GM12878 (cell line): ENCODE results near the gene KRT81. TPM values are rescaled to one million over a fixed set of nuclear protein-coding genes. Genes with fewer than 3 reads are reported as not detected.

Experiments used
- ASH2L ChIP-seq: fragments of 300-600, 200-600 bp; sonication (generic); IDR thresholded peaks from 2 replicates; pipeline ENCODE4 v1.6.1; 2017; ENCODE audit warnings: low read depth, mild to moderate bottlenecking, borderline replicate concordance
- ATF7 ChIP-seq: fragments of 450-650 bp; IDR thresholded peaks from 2 replicates; pipeline ENCODE4 v1.6.1; 2016; ENCODE audit warnings: low read depth, mild to moderate bottlenecking
- CREM ChIP-seq: IDR thresholded peaks from 2 replicates; pipeline ENCODE4 v1.6.1; 2014; ENCODE audit warnings: antibody characterized with exemption, low read depth
- GABPA ChIP-seq: IDR thresholded peaks from 2 replicates; pipeline ENCODE4 v1.6.1; 2014; ENCODE audit warnings: antibody characterized with exemption, low read depth, mild to moderate bottlenecking, inconsistent platforms
- IRF4 ChIP-seq: IDR thresholded peaks from 2 replicates; pipeline ENCODE4 v1.6.1; 2011; ENCODE audit warnings: low read depth, low read length
- MTA3 ChIP-seq: IDR thresholded peaks from 2 replicates; pipeline ENCODE4 v1.6.1; 2012; ENCODE audit warnings: low read length, inconsistent platforms, borderline replicate concordance
- NFYA ChIP-seq: IDR thresholded peaks from 2 replicates; pipeline ENCODE4 v1.6.1; 2011; ENCODE audit warnings: low read depth, mild to moderate bottlenecking, low read length, improper control_type of control experiment, borderline replicate concordance
- NR2F1 ChIP-seq: fragments of 450-650 bp; conservative IDR thresholded peaks from 2 replicates; pipeline ENCODE4 v1.6.1; 2017; ENCODE audit warnings: mild to moderate bottlenecking
- POU2F2 ChIP-seq: IDR thresholded peaks from 3 replicates; pipeline ENCODE4 v1.6.1; 2011; ENCODE audit warnings: low read depth, mild to moderate bottlenecking, low read length, borderline replicate concordance
- SIN3A ChIP-seq: IDR thresholded peaks from 2 replicates; pipeline ENCODE4 v1.6.1; 2012; ENCODE audit warnings: low read depth, low read length, improper control_type of control experiment
- SMC3 ChIP-seq: IDR thresholded peaks from 2 replicates; pipeline ENCODE4 v1.6.1; 2011; ENCODE audit warnings: low read length, improper control_type of control experiment, borderline replicate concordance
- SRF ChIP-seq, 2 experiments: IDR thresholded peaks; 2 replicates each; pipeline ENCODE4 v1.6.1; 2011; ENCODE audit warnings: low read depth in 2 of 2, low read length in 2 of 2, mild to moderate bottlenecking in 1 of 2, moderate library complexity in 1 of 2
- STAT1 ChIP-seq: fragments of 450-650 bp; conservative IDR thresholded peaks from 2 replicates; pipeline ENCODE4 v1.6.1; 2014; ENCODE audit warnings: antibody characterized with exemption, mild to moderate bottlenecking
- polyA plus RNA-seq, 11 experiments: library from polyadenylated mRNA; depleted of rRNA in 4 of 11; unstranded in 6 of 11; stranded (reverse) in 5 of 11; fragments of >200 nt; fragmentation: Nextera tagmentation in 4 of 11; fragmentation: Illumina TruSeq in 1 of 11; extraction: Ambion mirVana in 4 of 11; extraction: Trizol in 1 of 11; gene quantifications; 1 replicate in 1 of 11; 2 replicates in 10 of 11; pipeline versions ENCODE4 v1.2.1 to v1.2.3, GENCODE V29; 2011 to 2016; ENCODE audit warnings: inconsistent platforms in 2 of 11, missing spikeins in 2 of 11, low read depth in 1 of 11
- total RNA-seq, 4 experiments: library from RNA; depleted of rRNA in 3 of 4; stranded (reverse); fragments of >200 nt in 3 of 4; fragmentation: Illumina TruSeq in 1 of 4; extraction: Trizol in 1 of 4; gene quantifications; 2 replicates each; pipeline versions ENCODE4 v1.2.1 to v1.2.3, GENCODE V29; 2013 to 2021
- TF ChIP-seq, protein P1 (sequence below): fragments of 450-650 bp; IDR thresholded peaks from 2 replicates; pipeline ENCODE4 v1.6.1; 2017; ENCODE audit warnings: mild to moderate bottlenecking, moderate library complexity
- TF ChIP-seq, protein P2 (sequence below): IDR thresholded peaks from 2 replicates; pipeline ENCODE4 v1.6.1; 2011; ENCODE audit warnings: mild to moderate bottlenecking, low read depth, low read length, moderate library complexity; ENCODE audit not compliant: insufficient replicate concordance

The KRT81 gene
- total and polyA plus RNA-seq, 10 of the 15 experiments (the other 5 are each of a cell fraction or from before 2014, with no cell fraction given), result 0.05 to 0.15 TPM; not detected in 8

DNA sequence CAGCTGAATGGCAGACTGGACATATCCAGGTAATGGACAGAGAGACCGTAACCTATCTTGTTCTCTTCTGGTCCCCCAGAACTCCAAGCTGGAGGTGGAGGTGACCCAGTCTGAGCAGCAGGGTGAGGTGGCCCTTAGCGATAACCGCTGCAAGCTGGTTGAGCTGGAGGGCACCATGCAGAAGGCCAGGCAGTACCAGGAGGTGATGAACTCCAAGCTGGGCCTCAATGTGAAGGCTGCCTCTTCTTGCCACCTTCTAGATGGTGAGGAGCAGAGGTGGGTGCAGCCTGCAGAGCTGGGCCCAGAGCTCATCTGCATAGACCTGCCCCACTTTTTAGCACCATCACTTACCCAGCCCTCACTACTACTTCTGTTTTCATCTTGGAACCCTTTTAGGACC is 24.1 kb downstream of the KRT81 start (continued):
- TF ChIP-seq, protein P1, sequence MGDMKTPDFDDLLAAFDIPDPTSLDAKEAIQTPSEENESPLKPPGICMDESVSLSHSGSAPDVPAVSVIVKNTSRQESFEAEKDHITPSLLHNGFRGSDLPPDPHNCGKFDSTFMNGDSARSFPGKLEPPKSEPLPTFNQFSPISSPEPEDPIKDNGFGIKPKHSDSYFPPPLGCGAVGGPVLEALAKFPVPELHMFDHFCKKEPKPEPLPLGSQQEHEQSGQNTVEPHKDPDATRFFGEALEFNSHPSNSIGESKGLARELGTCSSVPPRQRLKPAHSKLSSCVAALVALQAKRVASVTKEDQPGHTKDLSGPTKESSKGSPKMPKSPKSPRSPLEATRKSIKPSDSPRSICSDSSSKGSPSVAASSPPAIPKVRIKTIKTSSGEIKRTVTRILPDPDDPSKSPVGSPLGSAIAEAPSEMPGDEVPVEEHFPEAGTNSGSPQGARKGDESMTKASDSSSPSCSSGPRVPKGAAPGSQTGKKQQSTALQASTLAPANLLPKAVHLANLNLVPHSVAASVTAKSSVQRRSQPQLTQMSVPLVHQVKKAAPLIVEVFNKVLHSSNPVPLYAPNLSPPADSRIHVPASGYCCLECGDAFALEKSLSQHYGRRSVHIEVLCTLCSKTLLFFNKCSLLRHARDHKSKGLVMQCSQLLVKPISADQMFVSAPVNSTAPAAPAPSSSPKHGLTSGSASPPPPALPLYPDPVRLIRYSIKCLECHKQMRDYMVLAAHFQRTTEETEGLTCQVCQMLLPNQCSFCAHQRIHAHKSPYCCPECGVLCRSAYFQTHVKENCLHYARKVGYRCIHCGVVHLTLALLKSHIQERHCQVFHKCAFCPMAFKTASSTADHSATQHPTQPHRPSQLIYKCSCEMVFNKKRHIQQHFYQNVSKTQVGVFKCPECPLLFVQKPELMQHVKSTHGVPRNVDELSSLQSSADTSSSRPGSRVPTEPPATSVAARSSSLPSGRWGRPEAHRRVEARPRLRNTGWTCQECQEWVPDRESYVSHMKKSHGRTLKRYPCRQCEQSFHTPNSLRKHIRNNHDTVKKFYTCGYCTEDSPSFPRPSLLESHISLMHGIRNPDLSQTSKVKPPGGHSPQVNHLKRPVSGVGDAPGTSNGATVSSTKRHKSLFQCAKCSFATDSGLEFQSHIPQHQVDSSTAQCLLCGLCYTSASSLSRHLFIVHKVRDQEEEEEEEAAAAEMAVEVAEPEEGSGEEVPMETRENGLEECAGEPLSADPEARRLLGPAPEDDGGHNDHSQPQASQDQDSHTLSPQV, result no peak
- TF ChIP-seq NR2F1 (no peak), SIN3A (no peak), IRF4 (no peak), NFYA (no peak), STAT1 (no peak), SMC3 (no peak), POU2F2 (no peak), ATF7 (no peak), CREM (no peak), ASH2L (no peak), GABPA (no peak), MTA3 (no peak), SRF (IDR thresholded peaks at IDR 0.05; ENCODE audit: low read depth in 2 of 2, low read length in 2 of 2) (no peak)
- TF ChIP-seq, protein P2, sequence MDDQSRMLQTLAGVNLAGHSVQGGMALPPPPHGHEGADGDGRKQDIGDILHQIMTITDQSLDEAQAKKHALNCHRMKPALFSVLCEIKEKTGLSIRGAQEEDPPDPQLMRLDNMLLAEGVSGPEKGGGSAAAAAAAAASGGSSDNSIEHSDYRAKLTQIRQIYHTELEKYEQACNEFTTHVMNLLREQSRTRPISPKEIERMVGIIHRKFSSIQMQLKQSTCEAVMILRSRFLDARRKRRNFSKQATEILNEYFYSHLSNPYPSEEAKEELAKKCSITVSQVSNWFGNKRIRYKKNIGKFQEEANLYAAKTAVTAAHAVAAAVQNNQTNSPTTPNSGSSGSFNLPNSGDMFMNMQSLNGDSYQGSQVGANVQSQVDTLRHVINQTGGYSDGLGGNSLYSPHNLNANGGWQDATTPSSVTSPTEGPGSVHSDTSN, result no peak
